Measurements from ENCODE around the gene NELFA.

DNA sequence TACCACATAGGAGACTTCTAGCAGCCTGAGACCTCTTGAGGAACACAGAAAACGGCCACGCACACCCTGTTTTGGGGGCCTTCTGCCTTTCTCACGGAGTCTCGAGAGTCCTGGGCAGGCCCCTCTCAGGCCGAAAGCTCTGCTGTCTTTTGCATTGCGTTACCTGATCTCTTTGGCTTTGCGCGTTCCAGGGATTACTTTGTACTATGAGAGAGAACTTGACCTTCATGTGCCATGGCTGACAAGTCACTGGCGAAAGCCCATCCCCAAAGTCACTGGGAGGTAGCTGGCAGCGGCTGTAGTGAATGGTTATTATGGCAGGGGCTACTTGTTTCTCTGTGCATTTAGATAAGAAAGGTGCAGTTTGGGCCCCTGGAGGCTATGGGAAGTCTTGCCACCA is 42.3 kb upstream of the NELFA start:
- TF ChIP-seq, protein P1, sequence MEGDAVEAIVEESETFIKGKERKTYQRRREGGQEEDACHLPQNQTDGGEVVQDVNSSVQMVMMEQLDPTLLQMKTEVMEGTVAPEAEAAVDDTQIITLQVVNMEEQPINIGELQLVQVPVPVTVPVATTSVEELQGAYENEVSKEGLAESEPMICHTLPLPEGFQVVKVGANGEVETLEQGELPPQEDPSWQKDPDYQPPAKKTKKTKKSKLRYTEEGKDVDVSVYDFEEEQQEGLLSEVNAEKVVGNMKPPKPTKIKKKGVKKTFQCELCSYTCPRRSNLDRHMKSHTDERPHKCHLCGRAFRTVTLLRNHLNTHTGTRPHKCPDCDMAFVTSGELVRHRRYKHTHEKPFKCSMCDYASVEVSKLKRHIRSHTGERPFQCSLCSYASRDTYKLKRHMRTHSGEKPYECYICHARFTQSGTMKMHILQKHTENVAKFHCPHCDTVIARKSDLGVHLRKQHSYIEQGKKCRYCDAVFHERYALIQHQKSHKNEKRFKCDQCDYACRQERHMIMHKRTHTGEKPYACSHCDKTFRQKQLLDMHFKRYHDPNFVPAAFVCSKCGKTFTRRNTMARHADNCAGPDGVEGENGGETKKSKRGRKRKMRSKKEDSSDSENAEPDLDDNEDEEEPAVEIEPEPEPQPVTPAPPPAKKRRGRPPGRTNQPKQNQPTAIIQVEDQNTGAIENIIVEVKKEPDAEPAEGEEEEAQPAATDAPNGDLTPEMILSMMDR (IDR thresholded peaks at IDR 0.05): no peak
- TF ChIP-seq POLR2A (IDR thresholded peaks at IDR 0.05) (no peak), POLR2AphosphoS5 (IDR thresholded peaks at IDR 0.05) (no peak)

Measured in breast epithelium (tissue), 3 donors.